ENCODE measurements around the gene SERTAD1.

GRCh38 chr19:40472516-40472915, 46.7 kb upstream of the SERTAD1 start:
- no peak for TF ChIP-seq CTCF (IDR thresholded peaks at IDR 0.05; ENCODE audit: insufficient read depth, low read depth, low read length)
- no peak for TF ChIP-seq EZH2 (IDR thresholded peaks at IDR 0.05; ENCODE audit: insufficient read depth, low read length)

Measured in astrocyte (in vitro differentiated cells and primary cell).